Upper lobe of left lung (tissue), 4 donors: Measurements from ENCODE around the gene LEO1.

Source experiments
- EP300 ChIP-seq, 4 donors: sonication (generic); formaldehyde crosslinking; IDR thresholded peaks; one replicate each; pipeline ENCODE4 v1.5.1; 2017; ENCODE audit warnings: antibody characterized with exemption in 4 of 4, control low read depth in 2 of 4
- TF ChIP-seq, protein P1 (sequence below), 6 experiments: fragments of 450-650 bp in 4 of 6; fragments of 200-600 bp in 2 of 6; sonication (generic) in 2 of 6; IDR thresholded peaks; one replicate each; pipeline ENCODE4 v1.5.1; 2016 to 2019; ENCODE audit warnings: antibody characterized with exemption in 6 of 6

DNA sequence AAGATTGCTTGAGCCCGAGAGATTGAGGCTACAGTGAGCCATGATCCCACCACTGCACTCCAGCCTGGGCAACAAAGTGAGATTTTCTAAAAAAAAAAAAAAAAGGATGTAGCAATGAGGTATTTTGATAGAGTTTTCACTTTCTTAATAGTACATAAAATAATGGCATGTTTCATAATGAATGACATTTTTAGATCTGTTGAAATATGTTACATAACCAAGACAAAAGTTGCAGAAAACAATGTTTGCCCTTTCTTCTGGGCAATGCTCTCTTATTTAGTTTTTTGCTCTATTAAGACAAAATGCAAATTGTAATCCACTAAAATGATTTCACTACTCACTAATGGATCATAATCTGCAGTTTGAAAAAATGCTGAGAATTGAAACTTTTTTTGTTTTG is 43.0 kb upstream of the LEO1 start:
- TF ChIP-seq, protein P1, sequence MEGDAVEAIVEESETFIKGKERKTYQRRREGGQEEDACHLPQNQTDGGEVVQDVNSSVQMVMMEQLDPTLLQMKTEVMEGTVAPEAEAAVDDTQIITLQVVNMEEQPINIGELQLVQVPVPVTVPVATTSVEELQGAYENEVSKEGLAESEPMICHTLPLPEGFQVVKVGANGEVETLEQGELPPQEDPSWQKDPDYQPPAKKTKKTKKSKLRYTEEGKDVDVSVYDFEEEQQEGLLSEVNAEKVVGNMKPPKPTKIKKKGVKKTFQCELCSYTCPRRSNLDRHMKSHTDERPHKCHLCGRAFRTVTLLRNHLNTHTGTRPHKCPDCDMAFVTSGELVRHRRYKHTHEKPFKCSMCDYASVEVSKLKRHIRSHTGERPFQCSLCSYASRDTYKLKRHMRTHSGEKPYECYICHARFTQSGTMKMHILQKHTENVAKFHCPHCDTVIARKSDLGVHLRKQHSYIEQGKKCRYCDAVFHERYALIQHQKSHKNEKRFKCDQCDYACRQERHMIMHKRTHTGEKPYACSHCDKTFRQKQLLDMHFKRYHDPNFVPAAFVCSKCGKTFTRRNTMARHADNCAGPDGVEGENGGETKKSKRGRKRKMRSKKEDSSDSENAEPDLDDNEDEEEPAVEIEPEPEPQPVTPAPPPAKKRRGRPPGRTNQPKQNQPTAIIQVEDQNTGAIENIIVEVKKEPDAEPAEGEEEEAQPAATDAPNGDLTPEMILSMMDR (IDR thresholded peaks at IDR 0.05), result no peak
- no peak for TF ChIP-seq EP300 (IDR thresholded peaks at IDR 0.05)
